Melanocyte of skin (primary cell): ENCODE measurements around the gene GIMAP7. TPM values are rescaled to one million over a fixed set of nuclear protein-coding genes. Genes with fewer than 3 reads are reported as not detected.

Experiments used
- total RNA-seq, 2 donors: library from RNA; depleted of rRNA; stranded (reverse); fragments of >200 nt; gene quantifications; 2 replicates each; pipeline ENCODE4 v1.2.3, GENCODE V29; 2012

Gene GIMAP7
- total RNA-seq = not detected

DNA sequence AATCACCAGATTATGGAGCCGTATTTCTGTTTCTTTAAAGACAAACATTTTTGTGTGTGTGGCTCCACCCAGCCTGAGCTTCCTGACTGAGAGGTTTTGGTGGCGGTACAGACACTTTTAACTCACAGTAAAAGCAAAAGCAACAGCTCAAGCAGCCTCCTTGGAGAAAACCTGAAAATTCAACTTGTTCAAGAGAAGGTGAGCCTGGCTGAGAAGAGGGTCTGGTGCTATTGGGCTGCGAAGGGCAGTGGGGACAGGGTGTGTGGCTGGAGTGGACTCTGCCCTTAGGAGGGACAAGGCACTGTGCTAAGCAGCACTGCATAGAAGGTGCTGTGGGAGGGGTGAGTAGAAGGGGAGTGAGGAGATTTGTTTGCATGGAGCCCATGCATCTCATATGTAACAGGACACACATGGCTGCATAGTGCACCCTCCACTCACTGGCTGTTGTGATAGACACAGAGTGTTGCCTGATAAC, at the start of gene GIMAP7:
Gene GIMAP7, plus strand, starts transcription at position 125 of the 475 bp plus-strand sequence. CDS start 5,103 bp downstream, outside the sequence.

DNA sequence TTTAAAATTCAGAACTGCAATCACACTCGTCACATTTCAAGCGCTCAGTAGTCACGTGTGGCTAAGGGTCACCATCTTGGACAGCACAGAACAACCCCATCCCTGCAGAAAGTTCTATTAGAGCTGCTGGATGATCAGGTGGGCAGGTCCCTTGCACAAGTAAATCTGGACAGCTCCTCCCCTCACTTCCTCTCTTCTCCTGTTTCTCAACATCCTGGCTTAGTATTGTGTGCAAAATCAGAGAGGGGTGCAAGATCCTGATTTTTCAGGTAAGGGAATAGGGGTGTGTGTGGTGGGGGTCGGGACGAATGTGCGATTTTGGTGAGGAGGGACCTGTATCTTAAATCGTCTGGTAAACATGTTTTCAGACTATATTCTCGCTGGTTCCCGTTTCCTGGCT, 52.5 kb downstream of the GIMAP7 start, which contains the start of gene GIMAP4:
Gene GIMAP4, plus strand, starts transcription at position 222 of the 400 bp plus-strand sequence. CDS start 2,512 bp downstream, outside the sequence.

Other genes starting within 250 kb of the GIMAP7 start
- 10 to 100 TPM in 1 of 2 donors, 1 to 10 TPM in 1; 4.1 to 12.3 TPM for gene LRRC61, start 191.5 kb upstream of the GIMAP7 start, total RNA-seq
- 1 to 10 TPM in 1 of 2 donors, under 1 TPM in 1; 0.34 to 3.0 TPM for gene ACTR3C, start 191.3 kb upstream of the GIMAP7 start, total RNA-seq
- gene RARRES2, start 173.2 kb upstream of the GIMAP7 start, total RNA-seq = under 1 TPM in 1 of 2 donors, not detected in 1; 1.00 TPM
- 10 to 100 TPM; 61.6 to 75.9 TPM for gene REPIN1, start 146.1 kb upstream of the GIMAP7 start, total RNA-seq
- gene ZNF775, start 135.5 kb upstream of the GIMAP7 start, total RNA-seq = 1 to 10 TPM; 3.0 to 5.5 TPM
- not detected for gene GIMAP8, start 64.2 kb upstream of the GIMAP7 start, total RNA-seq
- gene GIMAP4, start 52.5 kb downstream of the GIMAP7 start, total RNA-seq = not detected
- not detected for gene GIMAP6, start 117.5 kb downstream of the GIMAP7 start, total RNA-seq
- 1 to 10 TPM; 2.1 to 7.0 TPM for gene GIMAP2, start 170.8 kb downstream of the GIMAP7 start, total RNA-seq
- gene GIMAP1, start 201.7 kb downstream of the GIMAP7 start, total RNA-seq = not detected
- not detected for gene GIMAP5, start 222.5 kb downstream of the GIMAP7 start, total RNA-seq